H1 (cell line): Measurements from ENCODE around the gene JDP2. TPM values are rescaled to one million over a fixed set of nuclear protein-coding genes. Genes with fewer than 3 reads are reported as not detected.

Experiments used
- CHD1 ChIP-seq: IDR thresholded peaks from 2 replicates; pipeline ENCODE4 v1.6.1; 2012; ENCODE audit warnings: low read depth, low read length, improper control_type of control experiment
- E2F6 ChIP-seq: IDR thresholded peaks from 2 replicates; pipeline ENCODE4 v1.6.1; 2012; ENCODE audit warnings: inconsistent platforms
- SP1 ChIP-seq: IDR thresholded peaks from 2 replicates; pipeline ENCODE4 v1.6.1; 2011; ENCODE audit warnings: low read depth, low read length
- SRF ChIP-seq: IDR thresholded peaks from 2 replicates; pipeline ENCODE4 v1.6.1; 2011; ENCODE audit warnings: mild to moderate bottlenecking, low read depth, low read length, moderate library complexity
- TCF12 ChIP-seq: IDR thresholded peaks from 2 replicates; pipeline ENCODE4 v1.6.1; 2011; ENCODE audit warnings: low read depth, mild to moderate bottlenecking, low read length
- polyA plus RNA-seq, 7 experiments: library from polyadenylated mRNA; depleted of rRNA in 3 of 7; stranded (reverse) in 5 of 7; unstranded in 2 of 7; fragments of >200 nt in 5 of 7; fragments of 200-250 nt in 2 of 7; gene quantifications; 1 replicate in 5 of 7; 2 replicates in 1 of 7; 4 replicates in 1 of 7; pipeline versions ENCODE4 v1.2.1 to v1.2.3, GENCODE V29; 2011 to 2013; ENCODE audit warnings: missing spikeins in 2 of 7, mixed read lengths in 2 of 7
- total RNA-seq: library from RNA; stranded (reverse); fragmentation: NEBNext Ultra II Directional; extraction: Animal tissue kit (Norgen Biotek cat#: 25700); gene quantifications from 2 replicates; pipeline ENCODE4 v1.2.1, GENCODE V29; 2021

JDP2 gene
- total and polyA plus RNA-seq, 2 of the 8 experiments (the other 6 are each of a cell fraction or from before 2014, with no cell fraction given) = 8.9 to 27.2 TPM

GRCh38 chr14:75452900-75453816 is 25.3 kb downstream of the JDP2 start (continued):
- TF ChIP-seq E2F6 = peak; percentile 24; the same call in 1 of the 2 replicates
- 0 out of 2 replicates have a peak, but pooled peaks have one; percentile 72 for TF ChIP-seq TCF12
- peak; percentile 91 for TF ChIP-seq SP1
- TF ChIP-seq CHD1 = no peak
- TF ChIP-seq SRF = no peak
